Esophagus muscularis mucosa (tissue), 4 donors: ENCODE data around the gene NUP133.
"Not testable (repeated sequence)": the region's sequence is repeated elsewhere in the genome, so short reads cannot be mapped to it uniquely, and the experiment has no call there.

ENCODE experiments used
- CTCF ChIP-seq, 3 experiments: fragments of 200-600 bp in 2 of 3; fragments of 450-650 bp in 1 of 3; sonication (generic) in 2 of 3; IDR thresholded peaks; one replicate each; pipeline ENCODE4 v1.5.1; 2017 to 2019; ENCODE audit warnings: antibody characterized with exemption in 3 of 3, mild to moderate bottlenecking in 2 of 3, moderate library complexity in 1 of 3
- EP300 ChIP-seq: sonication (generic); formaldehyde crosslinking; IDR thresholded peaks from one replicate; pipeline ENCODE4 v1.6.1; 2017; ENCODE audit warnings: antibody characterized with exemption
- POLR2A ChIP-seq: fragments of 450-650 bp; IDR thresholded peaks from one replicate; pipeline ENCODE4 v1.6.1; 2017; ENCODE audit warnings: antibody characterized with exemption, moderate library complexity, mild to moderate bottlenecking, low read depth
- POLR2AphosphoS5 ChIP-seq, 2 donors: sonication (generic); formaldehyde crosslinking; IDR thresholded peaks; one replicate each; pipeline ENCODE4 v1.6.1; 2017; ENCODE audit warnings: antibody characterized with exemption in 2 of 2

- TF ChIP-seq POLR2A; EP300; CTCF (IDR thresholded peaks at IDR 0.05); POLR2AphosphoS5 (IDR thresholded peaks at IDR 0.05): not testable (repeated sequence)
These were observed 95.3 kb downstream of the NUP133 start for GRCh38 chr1:229412810-229413209.
